Esophagus squamous epithelium (tissue), 5 donors: ENCODE results near the gene POU2F2. TPM values are rescaled to one million over a fixed set of nuclear protein-coding genes. Genes with fewer than 3 reads are reported as not detected.

Source experiments
- DNase-seq: peaks from one replicate; lab custom pipeline; 2025; lab: John Stamatoyannopoulos, UW
- H3K27ac ChIP-seq, 4 donors: fragments of 200-600 bp; sonication (generic); one replicate each; pipeline ENCODE4 v1.5.1; 2016 to 2019; ENCODE audit warnings: mild to moderate bottlenecking in 1 of 4
- H3K27me3 ChIP-seq, 4 donors: fragments of 200-600 bp; sonication (generic); 1 replicate in 3 of 4; 2 replicates in 1 of 4; pipeline versions ENCODE4 v1.5.1 to v1.6.0; 2017 to 2021; ENCODE audit warnings: antibody characterized with exemption in 1 of 4
- H3K36me3 ChIP-seq, 3 donors: fragments of 200-600 bp; sonication (generic); one replicate each; pipeline ENCODE4 v1.5.1; 2016 to 2019
- H3K4me1 ChIP-seq, 3 donors: fragments of 200-600 bp; sonication (generic); one replicate each; pipeline ENCODE4 v1.5.1; 2017 to 2019
- H3K4me3 ChIP-seq, 4 donors: fragments of 200-600 bp; sonication (generic); 1 replicate in 3 of 4; 2 replicates in 1 of 4; pipeline ENCODE4 v1.5.1; 2016 to 2019; ENCODE audit warnings: mild to moderate bottlenecking in 2 of 4, moderate library complexity in 1 of 4
- H3K9me3 ChIP-seq, 3 donors: fragments of 200-600 bp; sonication (generic); one replicate each; pipeline ENCODE4 v1.5.1; 2016 to 2019
- CTCF ChIP-seq, 6 experiments: fragments of 450-650 bp in 4 of 6; fragments of 200-600 bp in 2 of 6; sonication (generic) in 2 of 6; IDR thresholded peaks; one replicate each; pipeline ENCODE4 v1.5.1; 2016 to 2019; ENCODE audit warnings: antibody characterized with exemption in 6 of 6, mild to moderate bottlenecking in 4 of 6, moderate library complexity in 4 of 6
- POLR2A ChIP-seq, 4 donors: fragments of 450-650 bp; IDR thresholded peaks; one replicate each; pipeline ENCODE4 v1.6.1; 2017; ENCODE audit warnings: antibody characterized with exemption in 4 of 4, mild to moderate bottlenecking in 4 of 4, moderate library complexity in 3 of 4
- WGBS, 2 donors: methylation state at CpG; one replicate each; pipeline ENCODE4 v1.1.5; 2018; 5-methylcytosine and 5-hydroxymethylcytosine counted together
- intact Hi-C: fragments of 100-400 bp; cut with DNase I; formaldehyde crosslinking; loops from one replicate; pipeline ENCODE4 v1.15.0; 2022
- total RNA-seq, 4 donors: library from RNA; depleted of rRNA; stranded (reverse); fragments of >200 nt; gene quantifications; one replicate each; pipeline ENCODE4 v1.1.0, GENCODE V29; 2016
- donor health status: DM: yes; HTN: yes; CAD: no.

POU2F2 gene
- total RNA-seq, 4 donors from 2014 or later: 0.18 to 0.67 (median 0.57) TPM; not detected in 1

- Histone ChIP-seq H3K36me3 (no peaks in the 10 kb centered on the region), H3K4me3 (peak within 1 kb of the TSS; percentile 6 to 56 (median 37)), H3K27ac (peak within 1 kb of the TSS in 3 of 4 donors; percentile 29 to 55 (median 35)), H3K27me3 (peaks cover 0 to 54% (median 2%) of the 10 kb centered on the region in 4 donors), H3K9me3 (no peaks in the 10 kb centered on the region), H3K4me1 (peaks cover 1 to 27% (median 2%) of the 10 kb centered on the region in 3 donors)
- 20 to 31% methylated on average over 6 to 16 of the region's 29 CpGs for WGBS, 2 donors
- TF ChIP-seq POLR2A (IDR thresholded peaks at IDR 0.05) (no peak), CTCF (IDR thresholded peaks at IDR 0.05) (no peak)
- DNase-seq: no peak
- intact Hi-C loops: no loop called here
Observed at GRCh38 chr19:42069619-42070351, 62.5 kb downstream of the POU2F2 start, which contains the start of gene GRIK5. Gene GRIK5, minus strand, starts transcription at chr19:42070206. Its CDS starts 4,436 bp downstream, at chr19:42065770.

GRCh38 chr19:42068756-42069571 is 63.3 kb downstream of the POU2F2 start:
- Histone ChIP-seq H3K27ac (peak overlapping the region in 3 of 4 donors; percentile 17 to 35 (median 29)), H3K27me3 (peaks cover 0 to 54% (median 2%) of the 10 kb centered on the region in 4 donors), H3K4me3 (peak overlapping the region in 3 of 4 donors; percentile 33 to 56 (median 41)), H3K36me3 (no peaks in the 10 kb centered on the region), H3K4me1 (peaks cover 0 to 25% (median 0%) of the 10 kb centered on the region in 3 donors), H3K9me3 (no peaks in the 10 kb centered on the region)
- intact Hi-C loops: no loop called here
- no peak for TF ChIP-seq POLR2A (IDR thresholded peaks at IDR 0.05)
- TF ChIP-seq CTCF (IDR thresholded peaks at IDR 0.05): no peak
- no peak for DNase-seq
- WGBS, 2 donors: 32 to 39% methylated on average over 15 to 21 of the region's 29 CpGs

GRCh38 chr19:42068361-42068755 is 63.9 kb downstream of the POU2F2 start:
- intact Hi-C loops: no loop called here
- DNase-seq: no peak
- TF ChIP-seq POLR2A (IDR thresholded peaks at IDR 0.05) (no peak), CTCF (IDR thresholded peaks at IDR 0.05) (no peak)
- Histone ChIP-seq H3K4me3 (peak overlapping the region in 1 of 4 donors; percentile 41), H3K36me3 (no peaks in the 10 kb centered on the region), H3K4me1 (peaks cover 0 to 25% (median 0%) of the 10 kb centered on the region in 3 donors), H3K27me3 (peaks cover 0 to 54% (median 2%) of the 10 kb centered on the region in 4 donors), H3K9me3 (no peaks in the 10 kb centered on the region), H3K27ac (no peak overlapping the region)
- WGBS, 2 donors: 44 to 56% methylated on average over 8 of the region's 8 CpGs

- Histone ChIP-seq H3K27me3 (peaks cover 0 to 54% (median 2%) of the 10 kb centered on the region in 4 donors), H3K4me1 (peaks cover 0 to 21% (median 0%) of the 10 kb centered on the region in 3 donors), H3K9me3 (no peaks in the 10 kb centered on the region), H3K27ac (no peak overlapping the region), H3K36me3 (no peaks in the 10 kb centered on the region), H3K4me3 (no peak overlapping the region)
- no peak for TF ChIP-seq CTCF (IDR thresholded peaks at IDR 0.05)
- no peak for TF ChIP-seq POLR2A (IDR thresholded peaks at IDR 0.05)
- 64 to 65% methylated on average over 5 to 6 of the region's 6 CpGs for WGBS, 2 donors
- intact Hi-C loops: no loop called here
- no peak for DNase-seq
Observed at GRCh38 chr19:42067315-42067888, 64.8 kb downstream of the POU2F2 start.
